Lung (tissue), 16 donors: Measurements from ENCODE around the gene PES1. TPM values are rescaled to one million over a fixed set of nuclear protein-coding genes. Genes with fewer than 3 reads are reported as not detected.

Experiments used
- ATAC-seq: fragments of 200-7000 bp; cut with Tn5 transposase; one replicate; pipeline ENCODE4 v1.9.1; 2020; ENCODE audit warnings: moderate number of reproducible peaks; ENCODE audit not compliant: insufficient read depth, low FRiP score
- DNase-seq, 3 donors: peaks; one replicate each; pipeline ENCODE4 v3.0.0-alpha.2; 2013 to 2017
- H3K27ac ChIP-seq, 2 donors: one replicate each; pipeline ENCODE4 v1.5.1; 2013; ENCODE audit warnings: mild to moderate bottlenecking in 2 of 2, moderate library complexity in 2 of 2, control low read depth in 1 of 2, inconsistent platforms in 1 of 2, low read depth in 1 of 2, low read length in 1 of 2
- H3K27me3 ChIP-seq, 3 donors: one replicate each; pipeline ENCODE4 v1.5.1; 2013; ENCODE audit warnings: low read length in 2 of 3; ENCODE audit not compliant: control insufficient read depth in 3 of 3, insufficient read depth in 3 of 3
- H3K36me3 ChIP-seq, 4 donors: one replicate each; pipeline ENCODE4 v1.5.1; 2013; ENCODE audit warnings: low read length in 4 of 4, mild to moderate bottlenecking in 1 of 4, moderate library complexity in 1 of 4; ENCODE audit not compliant: control insufficient read depth in 4 of 4, insufficient read depth in 4 of 4
- H3K4me1 ChIP-seq, 5 donors: one replicate each; pipeline ENCODE4 v1.5.1; 2013; ENCODE audit warnings: low read length in 5 of 5, mild to moderate bottlenecking in 2 of 5, moderate library complexity in 1 of 5; ENCODE audit not compliant: control insufficient read depth in 5 of 5, insufficient read depth in 5 of 5
- H3K4me3 ChIP-seq: one replicate; pipeline ENCODE4 v1.5.1; 2013; ENCODE audit warnings: mild to moderate bottlenecking, control low read depth, moderate library complexity
- H3K9ac ChIP-seq, 2 donors: one replicate each; pipeline ENCODE4 v1.5.1; 2013; ENCODE audit warnings: low read length in 2 of 2, control low read depth in 1 of 2; ENCODE audit not compliant: insufficient read depth in 1 of 2
- H3K9me3 ChIP-seq, 4 donors: one replicate each; pipeline ENCODE4 v1.5.1; 2013; ENCODE audit warnings: low read length in 3 of 4, mild to moderate bottlenecking in 1 of 4, moderate library complexity in 1 of 4; ENCODE audit not compliant: control insufficient read depth in 4 of 4, insufficient read depth in 3 of 4
- WGBS, 2 donors: extraction: QIAGEN DNeasy Blood & Tissue Kit; methylation state at CpG; one replicate each; pipeline ENCODE4 v1.1.7; 2013; 5-methylcytosine and 5-hydroxymethylcytosine counted together
- long read RNA-seq, 5 donors: transcript quantifications; one replicate each; lab custom pipeline, GENCODE V29; 2026
- polyA plus RNA-seq, 2 donors: library from polyadenylated mRNA; stranded (reverse); fragments of 200-250 nt; gene quantifications; one replicate each; pipeline ENCODE4 v1.2.1, GENCODE V29; 2013
- total RNA-seq, 2 donors: library from RNA; depleted of rRNA in 1 of 2; stranded (reverse); fragments of >200 nt in 1 of 2; gene quantifications; one replicate each; pipeline ENCODE4 v1.2.1, GENCODE V29; 2014 to 2021
- TF ChIP-seq, protein P1 (sequence below): IDR thresholded peaks from 2 replicates; pipeline ENCODE4 v1.5.1; 2012; ENCODE audit warnings: mild to moderate bottlenecking; ENCODE audit errors: control extremely low read depth, extremely low read depth
- donor health status: control.
- donor health status: control.
- donor health status: Bipolar disorder and iron deficiency.
- donor health status: healthy.
- donor health status: DM: yes; HTN: yes; CAD: no.

PES1 gene
- total RNA-seq (10 to 100 TPM; 34.4 to 76.5 TPM), polyA plus RNA-seq (10 to 100 TPM; 68.9 to 77.2 TPM)
- long read RNA-seq, donor 1, transcript PES1-202 (15 exons, 2,295 nt), result major isoform, 9 of 12 reads
- long read RNA-seq, donor 1, partial matches to known transcripts, result 0 of 12 reads
- long read RNA-seq, donor 1, other reads (novel, unspliced or antisense), result 0 of 12 reads
- long read RNA-seq, donor 2, partial matches to known transcripts, result 0 of 7 reads
- long read RNA-seq, donor 2, other reads (novel, unspliced or antisense), result 0 of 7 reads
- long read RNA-seq, donor 3, partial matches to known transcripts, result 0 of 6 reads
- long read RNA-seq, donor 3, other reads (novel, unspliced or antisense), result 0 of 6 reads
- long read RNA-seq, donor 4, partial matches to known transcripts, result 9 of 16 reads
- long read RNA-seq, donor 4, other reads (novel, unspliced or antisense), result 0 of 16 reads
- long read RNA-seq, donor 5, transcript PES1-202 (15 exons, 2,295 nt), result major isoform, 10 of 14 reads
- long read RNA-seq, donor 5, partial matches to known transcripts, result 0 of 14 reads
- long read RNA-seq, donor 5, other reads (novel, unspliced or antisense), result 0 of 14 reads

DNA sequence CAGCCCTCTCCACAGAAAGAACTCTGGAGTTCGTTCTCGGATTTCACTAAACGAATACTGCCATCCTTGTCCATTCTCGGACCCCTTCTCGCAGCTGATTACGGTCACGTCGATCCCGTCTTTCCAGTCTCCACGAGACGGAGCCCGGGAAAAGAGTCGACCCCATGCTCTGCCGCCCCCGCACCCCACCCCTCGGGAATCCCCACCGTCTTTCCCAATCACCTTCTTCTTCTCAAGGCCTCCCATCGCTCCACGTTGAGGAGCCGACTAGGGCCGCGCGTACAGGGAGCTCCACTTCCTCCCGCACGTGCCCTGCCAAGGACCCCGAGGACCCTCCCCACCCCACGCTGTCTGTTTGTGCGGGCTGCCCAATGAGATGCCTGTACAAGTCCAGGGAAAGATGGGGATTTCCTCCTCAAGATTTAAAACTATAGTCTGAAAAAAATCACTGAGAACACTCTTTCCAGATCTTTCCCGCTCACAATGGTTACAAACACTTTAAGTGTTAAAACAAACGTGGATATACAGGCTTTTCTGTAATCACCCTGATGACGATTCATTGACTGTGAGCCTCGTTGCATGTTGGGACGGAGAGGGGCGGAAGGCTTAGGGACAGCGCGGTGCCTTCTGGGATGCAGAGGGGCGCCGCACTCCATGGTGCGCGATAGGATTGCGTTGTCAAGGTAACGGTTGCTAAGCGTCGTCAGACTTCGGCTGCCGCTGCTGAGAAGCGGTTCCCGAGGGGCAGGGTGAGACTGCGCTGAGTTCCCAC is at the start of gene PES1:
PES1 (minus strand) TSS at position 323 of the 772 bp plus-strand sequence; CDS start at position 246, 77 bp downstream.
- peak; percentile 98 to 100 (median 99) for DNase-seq
- TF ChIP-seq, protein P1, sequence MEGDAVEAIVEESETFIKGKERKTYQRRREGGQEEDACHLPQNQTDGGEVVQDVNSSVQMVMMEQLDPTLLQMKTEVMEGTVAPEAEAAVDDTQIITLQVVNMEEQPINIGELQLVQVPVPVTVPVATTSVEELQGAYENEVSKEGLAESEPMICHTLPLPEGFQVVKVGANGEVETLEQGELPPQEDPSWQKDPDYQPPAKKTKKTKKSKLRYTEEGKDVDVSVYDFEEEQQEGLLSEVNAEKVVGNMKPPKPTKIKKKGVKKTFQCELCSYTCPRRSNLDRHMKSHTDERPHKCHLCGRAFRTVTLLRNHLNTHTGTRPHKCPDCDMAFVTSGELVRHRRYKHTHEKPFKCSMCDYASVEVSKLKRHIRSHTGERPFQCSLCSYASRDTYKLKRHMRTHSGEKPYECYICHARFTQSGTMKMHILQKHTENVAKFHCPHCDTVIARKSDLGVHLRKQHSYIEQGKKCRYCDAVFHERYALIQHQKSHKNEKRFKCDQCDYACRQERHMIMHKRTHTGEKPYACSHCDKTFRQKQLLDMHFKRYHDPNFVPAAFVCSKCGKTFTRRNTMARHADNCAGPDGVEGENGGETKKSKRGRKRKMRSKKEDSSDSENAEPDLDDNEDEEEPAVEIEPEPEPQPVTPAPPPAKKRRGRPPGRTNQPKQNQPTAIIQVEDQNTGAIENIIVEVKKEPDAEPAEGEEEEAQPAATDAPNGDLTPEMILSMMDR, result no peak

DNA sequence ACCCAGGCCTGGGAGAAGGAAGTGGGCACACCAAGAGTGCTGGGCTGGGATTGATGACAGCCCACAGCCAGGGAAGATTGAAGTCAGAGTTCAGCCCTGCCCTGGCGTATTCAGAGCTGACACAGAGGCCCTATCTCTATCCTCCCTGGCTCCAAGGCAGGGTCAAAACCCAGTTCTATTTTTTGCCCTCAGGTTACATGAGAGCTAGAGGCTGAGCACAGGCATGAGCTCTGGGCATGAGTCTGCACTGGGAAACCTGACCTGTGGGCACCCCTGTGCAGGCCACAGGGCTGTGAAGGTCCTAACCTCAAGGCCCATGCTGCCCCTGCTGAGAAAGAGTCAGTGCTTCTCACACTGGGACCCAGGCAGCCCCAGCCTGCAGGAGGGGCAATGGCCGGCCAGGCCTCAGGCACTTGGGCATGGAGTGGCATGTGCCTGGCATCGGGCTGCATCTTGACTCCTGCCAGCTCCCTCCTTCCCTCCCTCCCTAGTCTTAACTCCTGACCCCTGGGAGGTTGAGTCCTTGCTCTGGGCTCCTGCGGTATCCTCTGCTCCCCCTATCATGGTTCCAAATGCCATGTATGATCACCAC is 49.2 kb upstream of the PES1 start:
- H3K4me3 ChIP-seq, result no peak overlapping the region
- H3K9me3 ChIP-seq, result no peaks in the 10 kb centered on the region
- H3K4me1 ChIP-seq, result peaks cover 0 to 17% (median 12%) of the 10 kb centered on the region in 5 donors
- ATAC-seq (no peak), DNase-seq (no peak)
- no peak overlapping the region for H3K9ac ChIP-seq
- no peak overlapping the region for H3K27ac ChIP-seq
- TF ChIP-seq, protein P1, result no peak
- no peaks in the 10 kb centered on the region for H3K36me3 ChIP-seq
- 90 to 92% methylated on average over 4 of the region's 4 CpGs for WGBS, 2 donors
- H3K27me3 ChIP-seq, result no peaks in the 10 kb centered on the region

More for the DNA sequence above, at the start of gene PES1:
- Histone ChIP-seq H3K27ac (peak within 1 kb of the TSS; percentile 15 to 30), H3K27me3 (no peaks in the 10 kb centered on the region), H3K9ac (peak within 1 kb of the TSS; percentile 91 to 92), H3K9me3 (no peaks in the 10 kb centered on the region), H3K4me1 (peaks cover 4 to 15% (median 7%) of the 10 kb centered on the region in 5 donors), H3K4me3 (peak within 1 kb of the TSS; percentile 95), H3K36me3 (peaks cover 6 to 23% (median 16%) of the 10 kb centered on the region in 4 donors)
- peak; percentile 99 for ATAC-seq
- 1% methylated on average over 48 to 49 of the region's 49 CpGs for WGBS, 2 donors

DNA sequence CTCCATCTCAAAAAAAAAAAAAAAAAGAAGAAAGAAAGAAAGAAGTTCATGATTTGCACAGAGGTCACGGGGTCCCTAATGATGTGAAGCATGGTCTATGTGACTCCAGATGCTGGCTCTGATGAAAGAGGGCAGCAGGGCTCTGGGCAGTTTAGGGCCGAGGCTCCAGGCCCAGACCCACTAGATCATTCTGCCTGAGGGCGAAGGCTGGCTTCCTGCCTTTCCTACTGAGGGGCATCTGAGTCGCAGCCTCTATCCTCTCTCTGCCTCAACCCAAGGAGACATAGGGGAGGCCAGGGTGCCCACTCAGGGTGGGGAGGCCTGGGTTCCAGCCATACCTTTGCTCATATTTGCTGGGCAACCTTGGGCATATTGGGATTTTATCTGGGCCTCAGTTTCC is 48.7 kb upstream of the PES1 start:
- no peaks in the 10 kb centered on the region for H3K27me3 ChIP-seq
- WGBS, 2 donors, result 96 to 100% methylated on average over 4 of the region's 4 CpGs
- ATAC-seq, result no peak

More for the DNA sequence above, 48.7 kb upstream of the PES1 start:
- no peak for DNase-seq
- Histone ChIP-seq H3K4me3 (no peak overlapping the region), H3K36me3 (no peaks in the 10 kb centered on the region), H3K4me1 (peaks cover 0 to 18% (median 12%) of the 10 kb centered on the region in 5 donors), H3K27ac (no peak overlapping the region), H3K9ac (no peak overlapping the region), H3K9me3 (no peaks in the 10 kb centered on the region)
- TF ChIP-seq, protein P1, result no peak
